A673 (cell line): Measurements from ENCODE around the gene ABHD15. TPM values are rescaled to one million over a fixed set of nuclear protein-coding genes. Genes with fewer than 3 reads are reported as not detected.

Experiments
- BruUV-seq: library from RNA; stranded (reverse); fragments of 400-500 nt; replicated peaks from 2 replicates; lab custom pipeline; 2021; lab: Mats Ljungman, UMichigan
- CTCF ChIA-PET: fragments of 300-600 bp; sonication (Branson Sonifier 250); formaldehyde crosslinking; loops from one replicate; lab custom pipeline; 2022; ENCODE audit warnings: antibody characterized with exemption; lab: Charles Lee
- POLR2A ChIA-PET: fragments of 300-600 bp; sonication (Branson Sonifier 250); formaldehyde crosslinking; loops from one replicate; lab custom pipeline; 2022; ENCODE audit warnings: antibody characterized with exemption; ENCODE audit not compliant: low non-redundant PET; lab: Charles Lee
- DNase-seq: peaks from one replicate; pipeline ENCODE4 v3.0.0-alpha.2; 2015; ENCODE audit warnings: low spot score
- H3K27ac ChIP-seq: fragments of 200-600 bp; sonication (generic); 2 replicates; pipeline ENCODE4 v1.5.1; 2016; ENCODE audit warnings: mixed run types, low read depth, mild to moderate bottlenecking, mixed read lengths, antibody characterized with exemption, low read length; ENCODE audit not compliant: poor library complexity, severe bottlenecking
- H3K27me3 ChIP-seq: fragments of 200-600 bp; sonication (generic); replicated peaks from 2 replicates; pipeline ENCODE4 v1.6.1; 2017; ENCODE audit warnings: mixed run types, low read depth, mild to moderate bottlenecking, mixed read lengths, antibody characterized with exemption, low read length; ENCODE audit not compliant: insufficient read depth, poor library complexity
- H3K36me3 ChIP-seq: fragments of 200-600 bp; sonication (generic); 2 replicates; pipeline ENCODE4 v1.6.1; 2016; ENCODE audit warnings: mixed run types, mild to moderate bottlenecking, mixed read lengths, antibody characterized with exemption, low read length; ENCODE audit not compliant: insufficient read depth, poor library complexity, severe bottlenecking
- H3K4me1 ChIP-seq: fragments of 200-600 bp; sonication (generic); 2 replicates; pipeline ENCODE4 v1.6.1; 2017; ENCODE audit warnings: mixed run types, mild to moderate bottlenecking, mixed read lengths, antibody characterized with exemption, low read length; ENCODE audit not compliant: insufficient read depth, poor library complexity, severe bottlenecking
- H3K4me3 ChIP-seq: fragments of 200-600 bp; sonication (generic); 2 replicates; pipeline ENCODE4 v1.5.1; 2016; ENCODE audit warnings: low read depth, mixed run types, mild to moderate bottlenecking, mixed read lengths, low read length; ENCODE audit not compliant: poor library complexity, severe bottlenecking
- H3K9me3 ChIP-seq: fragments of 200-600 bp; sonication (generic); 2 replicates; pipeline ENCODE4 v1.6.1; 2016; ENCODE audit warnings: mixed run types, low read depth, mild to moderate bottlenecking, mixed read lengths, antibody characterized with exemption, low read length; ENCODE audit not compliant: poor library complexity, severe bottlenecking
- CTCF ChIP-seq: fragments of 300-800, 200-600 bp; sonication (generic); conservative IDR thresholded peaks from 2 replicates; pipeline ENCODE4 v1.5.1; 2017; ENCODE audit warnings: low read depth, mild to moderate bottlenecking, antibody characterized with exemption, low read length, moderate library complexity, mixed read lengths
- EZH2 ChIP-seq: fragments of 200-600 bp; sonication (generic); IDR thresholded peaks from 2 replicates; pipeline ENCODE4 v1.6.1; 2017; ENCODE audit warnings: borderline replicate concordance, low read depth, mild to moderate bottlenecking, mixed read lengths, antibody characterized with exemption, low read length; ENCODE audit not compliant: poor library complexity, severe bottlenecking
- intact Hi-C: fragments of 100-400 bp; cut with micrococcal nuclease; formaldehyde crosslinking; loops from one replicate; pipeline ENCODE4 v1.10.0; 2022; ENCODE audit not compliant: unreplicated experiment
- total RNA-seq: library from RNA; stranded (reverse); gene quantifications from 2 replicates; pipeline ENCODE4 v1.2.3, GENCODE V29; 2021

ABHD15 gene
- total RNA-seq, 1 experiment from 2014 or later = 5.4 TPM

- TF ChIP-seq EZH2 (no peak), CTCF (no peak)
- DNase-seq = no peak
- Histone ChIP-seq H3K4me1 (peaks cover 17% of the 10 kb centered on the region), H3K4me3 (no peak overlapping the region), H3K27me3 (no peaks in the 10 kb centered on the region), H3K9me3 (no peaks in the 10 kb centered on the region), H3K27ac (no peak overlapping the region), H3K36me3 (peaks cover 29% of the 10 kb centered on the region)
- intact Hi-C loops = no loop called here
- ChIA-PET CTCF (no interaction called here), POLR2A (no interaction called here)
- BruUV-seq = no TSS peak
These were observed 44.7 kb upstream of the ABHD15 start for GRCh38 chr17:29611351-29612093.

GRCh38 chr17:29610395-29610794 is 43.6 kb upstream of the ABHD15 start:
- Histone ChIP-seq H3K4me3 (no peak overlapping the region), H3K27me3 (no peaks in the 10 kb centered on the region), H3K4me1 (peaks cover 7% of the 10 kb centered on the region), H3K36me3 (peaks cover 29% of the 10 kb centered on the region), H3K27ac (no peak overlapping the region), H3K9me3 (no peaks in the 10 kb centered on the region)
- intact Hi-C loops = no loop called here
- ChIA-PET CTCF (no interaction called here), POLR2A (no interaction called here)
- no peak for DNase-seq
- no TSS peak for BruUV-seq
- TF ChIP-seq CTCF (no peak), EZH2 (no peak)

- Histone ChIP-seq H3K9me3 (no peaks in the 10 kb centered on the region), H3K36me3 (peaks cover 27% of the 10 kb centered on the region), H3K4me3 (no peak overlapping the region), H3K4me1 (no peaks in the 10 kb centered on the region), H3K27ac (no peak overlapping the region), H3K27me3 (no peaks in the 10 kb centered on the region)
- no TSS peak for BruUV-seq
- TF ChIP-seq EZH2 (no peak), CTCF (no peak)
- intact Hi-C loops = no loop called here
- DNase-seq = no peak
- POLR2A ChIA-PET = no interaction called here
- CTCF ChIA-PET = no interaction called here
These were observed 42.1 kb upstream of the ABHD15 start for GRCh38 chr17:29608986-29609385.
